HG03442 (cell line): Measurements from ENCODE around the gene MAP3K6.
A peak's percentile ranks its signal among the peaks of the same experiment; 100 is the strongest.
"Not testable (repeated sequence)": the region's sequence is repeated elsewhere in the genome, so short reads cannot be mapped to it uniquely, and the experiment has no call there.

ENCODE experiments used
- ATAC-seq: cut with Tn5 transposase; IDR thresholded peaks from one replicate; pipeline ENCODE4 v1.9.1; 2021; ENCODE audit warnings: mild to moderate bottlenecking, moderate library complexity; ENCODE audit not compliant: unreplicated experiment

The MAP3K6 gene, protein sequence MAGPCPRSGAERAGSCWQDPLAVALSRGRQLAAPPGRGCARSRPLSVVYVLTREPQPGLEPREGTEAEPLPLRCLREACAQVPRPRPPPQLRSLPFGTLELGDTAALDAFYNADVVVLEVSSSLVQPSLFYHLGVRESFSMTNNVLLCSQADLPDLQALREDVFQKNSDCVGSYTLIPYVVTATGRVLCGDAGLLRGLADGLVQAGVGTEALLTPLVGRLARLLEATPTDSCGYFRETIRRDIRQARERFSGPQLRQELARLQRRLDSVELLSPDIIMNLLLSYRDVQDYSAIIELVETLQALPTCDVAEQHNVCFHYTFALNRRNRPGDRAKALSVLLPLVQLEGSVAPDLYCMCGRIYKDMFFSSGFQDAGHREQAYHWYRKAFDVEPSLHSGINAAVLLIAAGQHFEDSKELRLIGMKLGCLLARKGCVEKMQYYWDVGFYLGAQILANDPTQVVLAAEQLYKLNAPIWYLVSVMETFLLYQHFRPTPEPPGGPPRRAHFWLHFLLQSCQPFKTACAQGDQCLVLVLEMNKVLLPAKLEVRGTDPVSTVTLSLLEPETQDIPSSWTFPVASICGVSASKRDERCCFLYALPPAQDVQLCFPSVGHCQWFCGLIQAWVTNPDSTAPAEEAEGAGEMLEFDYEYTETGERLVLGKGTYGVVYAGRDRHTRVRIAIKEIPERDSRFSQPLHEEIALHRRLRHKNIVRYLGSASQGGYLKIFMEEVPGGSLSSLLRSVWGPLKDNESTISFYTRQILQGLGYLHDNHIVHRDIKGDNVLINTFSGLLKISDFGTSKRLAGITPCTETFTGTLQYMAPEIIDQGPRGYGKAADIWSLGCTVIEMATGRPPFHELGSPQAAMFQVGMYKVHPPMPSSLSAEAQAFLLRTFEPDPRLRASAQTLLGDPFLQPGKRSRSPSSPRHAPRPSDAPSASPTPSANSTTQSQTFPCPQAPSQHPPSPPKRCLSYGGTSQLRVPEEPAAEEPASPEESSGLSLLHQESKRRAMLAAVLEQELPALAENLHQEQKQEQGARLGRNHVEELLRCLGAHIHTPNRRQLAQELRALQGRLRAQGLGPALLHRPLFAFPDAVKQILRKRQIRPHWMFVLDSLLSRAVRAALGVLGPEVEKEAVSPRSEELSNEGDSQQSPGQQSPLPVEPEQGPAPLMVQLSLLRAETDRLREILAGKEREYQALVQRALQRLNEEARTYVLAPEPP (N-terminal part only)

GRCh38 chr1:27366411-27367159 is at the start of gene MAP3K6:
MAP3K6 (minus strand) TSS chr1:27366961; CDS start chr1:27366597, 364 bp downstream.
- peak; percentile 37 for ATAC-seq

GRCh38 chr1:27414091-27414490 is 47.3 kb upstream of the MAP3K6 start:
- no peak for ATAC-seq

GRCh38 chr1:27413004-27413403 is 46.2 kb upstream of the MAP3K6 start:
- ATAC-seq: no peak

- ATAC-seq: no peak
Observed at GRCh38 chr1:27412502-27412901, 45.7 kb upstream of the MAP3K6 start.

DNA sequence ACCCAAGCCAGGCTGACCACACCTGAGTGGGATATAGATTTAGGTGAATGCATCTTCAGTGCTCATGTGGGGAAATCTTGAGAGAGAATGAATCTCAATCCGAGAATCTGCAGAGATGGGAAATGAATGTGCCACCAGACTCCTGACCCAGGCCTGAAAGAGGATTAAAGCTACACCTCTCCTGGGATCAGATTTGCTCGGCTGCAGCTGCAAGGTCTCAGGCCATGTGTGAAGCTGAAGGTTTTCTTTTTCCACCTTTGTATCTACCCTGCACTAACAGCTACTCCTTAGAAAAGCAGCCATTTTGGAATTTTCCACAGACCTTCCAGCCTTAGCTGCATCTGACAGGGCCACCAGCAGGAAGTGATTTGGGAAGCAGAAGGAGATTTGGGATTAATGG is 43.9 kb upstream of the MAP3K6 start:
- ATAC-seq: no peak

- ATAC-seq: no peak
Observed at GRCh38 chr1:27409669-27410068, 42.9 kb upstream of the MAP3K6 start.

- no peak for ATAC-seq
Observed at GRCh38 chr1:27408151-27408550, 41.4 kb upstream of the MAP3K6 start.

- not testable (repeated sequence) for ATAC-seq
Observed at GRCh38 chr1:27406791-27407190, 40.0 kb upstream of the MAP3K6 start.

- no peak for ATAC-seq
Observed at GRCh38 chr1:27406362-27406680, 39.6 kb upstream of the MAP3K6 start.

- not testable (repeated sequence) for ATAC-seq
Observed at GRCh38 chr1:27405598-27406361, 39.0 kb upstream of the MAP3K6 start.

GRCh38 chr1:27405074-27405473 is 38.3 kb upstream of the MAP3K6 start:
- ATAC-seq: no peak

DNA sequence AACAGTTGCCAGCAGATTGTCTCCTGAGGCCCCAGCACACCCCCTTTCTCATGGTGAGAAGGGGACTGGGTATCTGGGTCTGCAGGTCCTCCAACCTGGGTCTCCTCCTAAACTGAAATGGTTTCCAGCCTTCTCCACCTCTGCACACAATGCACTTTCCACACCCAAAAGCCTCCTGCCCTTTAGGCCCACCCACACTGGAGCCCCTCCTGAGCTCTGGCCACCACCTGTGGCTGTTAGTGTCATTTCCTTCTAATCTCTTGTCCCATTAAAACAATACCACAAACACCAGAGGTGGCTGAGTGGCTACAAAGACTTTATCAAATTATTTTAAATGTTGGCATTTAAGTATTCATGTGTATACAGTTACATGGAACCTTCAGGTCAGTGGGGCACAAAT is 37.2 kb upstream of the MAP3K6 start:
- ATAC-seq: no peak

DNA sequence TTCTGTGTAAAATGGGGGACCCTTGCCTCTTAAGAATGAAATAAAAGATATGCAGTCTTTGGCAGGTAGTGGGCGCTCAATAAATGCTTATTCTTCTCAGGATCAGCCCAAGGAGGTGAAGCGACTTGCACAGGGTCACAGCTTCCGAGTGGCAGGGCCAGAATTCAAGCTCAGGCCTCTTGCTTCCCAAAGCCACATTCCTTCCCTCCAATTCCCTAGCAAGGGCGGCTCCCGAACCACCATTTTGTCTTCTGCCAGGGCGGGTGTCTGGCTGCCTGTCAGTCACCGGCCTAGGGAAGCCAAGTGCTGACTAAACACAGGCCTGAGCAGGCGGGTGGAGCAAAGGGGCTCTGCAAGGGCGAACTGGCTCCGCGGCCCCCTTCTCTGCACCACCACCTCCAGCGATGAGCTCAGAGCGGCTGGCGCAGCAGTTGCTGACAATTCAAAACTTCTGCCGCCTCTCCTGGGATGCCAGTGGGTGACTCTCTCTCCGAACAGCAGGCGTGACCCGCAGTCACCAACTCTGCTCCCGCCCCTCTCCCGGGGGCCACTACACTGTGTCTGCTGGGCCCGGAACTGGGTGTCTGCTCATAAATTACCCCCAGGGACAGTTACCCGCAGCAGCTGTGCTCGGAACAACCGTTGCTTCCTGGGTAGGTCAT is 36.4 kb upstream of the MAP3K6 start:
- no peak for ATAC-seq

DNA sequence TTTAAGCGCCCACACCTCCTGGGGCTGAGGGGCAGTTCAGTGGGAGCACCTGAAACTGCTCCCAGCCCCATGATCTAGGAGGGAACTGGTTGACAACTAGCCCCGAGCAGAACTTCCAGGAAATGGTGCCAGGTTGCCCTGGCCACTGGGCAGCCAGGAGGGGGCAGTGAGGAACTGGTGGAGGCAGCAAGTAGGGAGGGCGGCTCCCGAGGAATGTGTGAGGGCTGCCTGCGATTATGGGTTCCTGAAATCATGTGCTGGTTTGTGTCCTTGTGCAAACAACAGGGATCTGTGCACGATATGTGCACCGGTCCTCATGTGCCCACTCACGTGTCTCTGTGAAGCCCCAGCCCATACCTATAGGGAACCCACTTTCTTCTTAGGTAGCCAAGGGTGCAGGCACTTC is 35.6 kb upstream of the MAP3K6 start:
- ATAC-seq: no peak

- no peak for ATAC-seq
Observed at GRCh38 chr1:27400963-27401341, 34.2 kb upstream of the MAP3K6 start.

DNA sequence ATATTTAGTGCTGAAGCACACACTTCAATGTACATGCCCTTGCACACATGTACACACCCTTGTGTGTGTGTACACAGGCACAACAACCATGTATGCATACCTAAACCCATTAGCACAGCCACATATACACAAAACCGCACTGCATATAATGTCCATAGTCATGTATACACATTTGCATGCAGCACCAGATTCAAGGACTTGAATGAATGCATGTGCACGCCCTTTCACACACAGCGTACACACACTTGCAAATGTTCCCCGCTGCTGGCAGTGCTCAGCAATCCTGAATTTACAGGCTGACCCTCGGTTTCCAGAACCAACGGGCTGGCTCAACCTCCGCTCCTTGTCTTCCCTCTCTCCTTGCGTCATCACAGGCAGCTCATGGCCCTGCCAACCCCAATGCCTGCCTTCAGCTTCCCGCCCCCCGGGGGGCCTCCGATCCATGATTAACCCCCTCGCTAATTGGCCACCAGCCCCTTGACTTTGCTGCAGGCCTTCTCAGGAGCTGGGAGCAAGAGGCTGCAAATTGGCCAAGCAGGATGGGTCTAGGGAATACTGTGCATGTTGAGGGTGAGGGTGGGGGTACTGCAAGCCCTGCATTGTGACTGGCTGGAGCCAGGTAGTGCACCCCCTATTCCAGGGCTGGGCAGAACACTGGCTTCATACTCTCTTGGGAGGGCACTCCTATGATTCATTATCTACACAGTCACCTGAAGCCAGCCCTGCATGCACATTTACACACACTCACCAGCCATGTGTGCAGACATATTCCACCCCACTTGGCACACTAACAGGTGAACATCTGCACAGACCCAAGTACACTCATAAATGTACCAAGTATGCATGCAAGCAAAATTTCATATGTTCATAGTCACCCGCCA is 33.6 kb upstream of the MAP3K6 start:
- no peak for ATAC-seq

DNA sequence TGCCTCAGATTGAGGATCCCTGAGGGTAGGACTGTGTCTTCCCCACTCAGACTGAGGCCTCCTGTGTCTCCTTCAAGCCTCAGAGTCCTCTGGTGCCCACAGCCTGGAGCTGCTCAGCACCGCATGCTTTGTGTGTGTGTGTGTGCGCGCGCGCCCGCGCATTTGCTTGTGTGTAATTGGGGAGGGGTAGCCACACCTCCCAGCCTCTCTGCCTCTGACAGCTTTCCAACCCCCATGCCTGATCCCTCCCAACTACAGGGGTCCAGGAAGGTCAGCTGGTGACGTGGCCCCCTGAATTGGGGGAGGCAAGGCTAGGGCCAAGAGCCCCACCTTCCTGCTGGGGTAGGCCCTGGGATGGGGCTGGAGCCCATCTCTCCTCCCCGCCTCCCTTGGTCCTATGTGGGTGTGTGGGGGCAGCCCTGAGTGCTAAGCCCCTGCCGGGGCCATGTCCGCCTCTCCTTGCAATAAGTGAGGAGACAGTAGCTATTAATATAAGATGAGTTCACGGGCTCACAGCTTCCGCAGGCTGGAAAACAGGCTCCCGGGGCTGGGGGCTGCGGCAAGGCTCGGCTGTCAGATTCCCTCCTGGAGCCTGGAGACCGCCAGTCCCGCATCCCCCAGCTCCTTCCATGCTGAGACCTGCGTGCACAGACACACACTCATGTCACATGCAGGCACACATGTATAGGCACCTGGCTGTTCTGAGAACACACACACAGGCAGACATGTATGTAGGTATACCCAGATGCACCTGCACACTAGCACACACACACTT is 32.7 kb upstream of the MAP3K6 start:
- no peak for ATAC-seq
